ENCODE measurements around the gene CTNNA3. TPM values are rescaled to one million over a fixed set of nuclear protein-coding genes. Genes with fewer than 3 reads are reported as not detected.

CTNNA3 gene
- polyA plus RNA-seq, 1 experiment = 0.26 TPM

DNA sequence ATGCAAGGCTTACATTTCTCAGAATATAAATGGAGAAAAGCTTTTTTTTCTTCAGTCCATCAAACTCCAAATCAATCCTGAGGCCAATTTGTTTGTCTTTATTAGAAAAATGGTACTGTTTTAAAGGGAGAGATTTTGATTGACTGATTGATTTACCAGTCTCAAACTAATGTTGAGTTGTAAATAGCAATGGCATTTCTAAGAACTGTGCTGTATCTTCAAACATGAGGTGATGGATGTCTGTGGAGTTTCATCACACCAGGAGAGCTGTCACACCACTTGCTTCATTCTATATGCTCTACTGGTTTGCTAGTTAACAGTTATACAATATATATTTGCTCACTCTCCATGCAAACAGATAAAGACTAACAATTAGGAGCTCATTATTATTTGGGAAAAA is 809.1 kb downstream of the CTNNA3 start:
- TF ChIP-seq, protein P1, sequence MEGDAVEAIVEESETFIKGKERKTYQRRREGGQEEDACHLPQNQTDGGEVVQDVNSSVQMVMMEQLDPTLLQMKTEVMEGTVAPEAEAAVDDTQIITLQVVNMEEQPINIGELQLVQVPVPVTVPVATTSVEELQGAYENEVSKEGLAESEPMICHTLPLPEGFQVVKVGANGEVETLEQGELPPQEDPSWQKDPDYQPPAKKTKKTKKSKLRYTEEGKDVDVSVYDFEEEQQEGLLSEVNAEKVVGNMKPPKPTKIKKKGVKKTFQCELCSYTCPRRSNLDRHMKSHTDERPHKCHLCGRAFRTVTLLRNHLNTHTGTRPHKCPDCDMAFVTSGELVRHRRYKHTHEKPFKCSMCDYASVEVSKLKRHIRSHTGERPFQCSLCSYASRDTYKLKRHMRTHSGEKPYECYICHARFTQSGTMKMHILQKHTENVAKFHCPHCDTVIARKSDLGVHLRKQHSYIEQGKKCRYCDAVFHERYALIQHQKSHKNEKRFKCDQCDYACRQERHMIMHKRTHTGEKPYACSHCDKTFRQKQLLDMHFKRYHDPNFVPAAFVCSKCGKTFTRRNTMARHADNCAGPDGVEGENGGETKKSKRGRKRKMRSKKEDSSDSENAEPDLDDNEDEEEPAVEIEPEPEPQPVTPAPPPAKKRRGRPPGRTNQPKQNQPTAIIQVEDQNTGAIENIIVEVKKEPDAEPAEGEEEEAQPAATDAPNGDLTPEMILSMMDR (IDR thresholded peaks at IDR 0.05; ENCODE audit: low read depth, low read length) = no peak
- no peak overlapping the region for H3K4me3 ChIP-seq (ENCODE audit: low read depth, low read length)
- H3K27me3 ChIP-seq (ENCODE audit: control insufficient read depth, insufficient read depth, low read length) = no peaks in the 10 kb centered on the region
- DNase-seq (ENCODE audit: low read depth, low spot score) = no peak
- ChIA-PET POLR2A (no interaction called here), CTCF (no interaction called here)
- H3K27ac ChIP-seq (ENCODE audit: low read depth, low read length) = no peak overlapping the region
- H3K9me3 ChIP-seq (ENCODE audit: control insufficient read depth, insufficient read depth, low read length) = no peaks in the 10 kb centered on the region

DNA sequence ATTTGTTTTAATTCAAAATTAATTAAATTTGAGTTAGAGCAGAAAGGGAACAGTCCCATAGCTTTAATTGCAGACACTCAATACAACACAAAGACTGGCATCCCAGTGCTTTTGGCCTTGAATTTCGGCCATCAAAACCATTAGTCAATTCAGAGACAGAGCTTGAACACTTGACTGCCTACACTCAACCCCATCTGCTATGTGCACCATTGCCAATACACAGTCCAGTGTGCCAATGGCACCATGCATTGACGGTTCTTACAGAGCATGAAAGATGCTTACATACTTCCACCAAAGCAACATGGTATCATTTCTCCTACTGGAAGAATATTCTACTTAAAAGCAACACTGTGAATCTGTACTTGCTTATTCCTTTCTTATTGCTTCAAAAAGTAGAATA is 813.7 kb downstream of the CTNNA3 start:
- H3K27ac ChIP-seq (ENCODE audit: low read depth, low read length) = no peak overlapping the region
- no peak for DNase-seq (ENCODE audit: low read depth, low spot score)
- TF ChIP-seq, protein P1 (IDR thresholded peaks at IDR 0.05; ENCODE audit: low read depth, low read length) = no peak
- H3K9me3 ChIP-seq (ENCODE audit: control insufficient read depth, insufficient read depth, low read length) = no peaks in the 10 kb centered on the region
- H3K27me3 ChIP-seq (ENCODE audit: control insufficient read depth, insufficient read depth, low read length) = no peaks in the 10 kb centered on the region
- POLR2A ChIA-PET = no interaction called here
- CTCF ChIA-PET = no interaction called here
- no peak overlapping the region for H3K4me3 ChIP-seq (ENCODE audit: low read depth, low read length)

DNA sequence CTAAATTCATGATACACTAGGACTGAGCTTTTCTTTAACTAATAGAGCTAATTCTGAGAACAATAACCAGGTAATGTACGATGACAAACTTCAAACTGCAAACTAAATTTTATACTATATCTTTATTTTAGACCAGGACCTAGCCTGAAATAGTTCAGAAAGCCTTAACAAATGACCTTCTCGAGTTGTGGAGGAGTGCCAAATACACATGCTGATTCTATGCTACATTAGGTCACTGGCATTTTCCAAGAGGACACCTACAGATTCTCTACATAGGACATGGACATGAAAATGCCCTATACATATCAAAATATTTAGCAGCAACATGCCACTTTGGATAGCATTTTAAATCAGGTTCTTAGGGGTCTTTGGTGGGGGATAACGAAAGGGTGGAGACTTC is 814.2 kb downstream of the CTNNA3 start:
- DNase-seq (ENCODE audit: low read depth, low spot score) = no peak
- Histone ChIP-seq H3K4me3 (ENCODE audit: low read depth, low read length) (no peak overlapping the region), H3K9me3 (ENCODE audit: control insufficient read depth, insufficient read depth, low read length) (no peaks in the 10 kb centered on the region), H3K27ac (ENCODE audit: low read depth, low read length) (no peak overlapping the region), H3K27me3 (ENCODE audit: control insufficient read depth, insufficient read depth, low read length) (peaks cover 3% of the 10 kb centered on the region)
- TF ChIP-seq, protein P1 (IDR thresholded peaks at IDR 0.05; ENCODE audit: low read depth, low read length) = no peak
- CTCF ChIA-PET = interaction anchor here (0.9 kb wide), 1 partner anchor 47 kb away, joined by 5 read pairs; no protein-coding TSS in a partner anchor
- POLR2A ChIA-PET = no interaction called here

DNA sequence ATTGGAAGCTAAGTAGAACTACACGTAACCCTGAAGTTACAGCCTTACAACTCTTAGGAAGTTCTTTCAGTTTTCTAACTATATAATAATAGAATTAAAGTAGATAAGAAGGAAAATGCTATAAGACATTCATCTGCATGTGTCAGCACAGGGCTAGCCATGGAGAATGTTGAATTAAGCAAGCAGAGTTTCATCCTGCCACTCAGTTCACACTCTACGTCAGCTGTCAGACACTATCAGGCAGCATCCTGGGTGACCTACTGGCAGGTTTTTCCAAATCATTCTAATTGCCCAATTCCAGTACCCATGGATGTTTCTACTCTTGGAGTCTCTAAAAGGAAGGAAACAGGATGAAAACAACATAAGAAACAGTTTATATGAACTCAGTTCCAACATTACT is 815.2 kb downstream of the CTNNA3 start:
- DNase-seq (ENCODE audit: low read depth, low spot score) = no peak
- peaks cover 4% of the 10 kb centered on the region for H3K27me3 ChIP-seq (ENCODE audit: control insufficient read depth, insufficient read depth, low read length)
- CTCF ChIA-PET = interaction anchor here (0.9 kb wide), 1 partner anchor 48 kb away, joined by 5 read pairs; no protein-coding TSS in a partner anchor
- H3K9me3 ChIP-seq (ENCODE audit: control insufficient read depth, insufficient read depth, low read length) = no peaks in the 10 kb centered on the region
- TF ChIP-seq, protein P1 (IDR thresholded peaks at IDR 0.05; ENCODE audit: low read depth, low read length) = no peak
- POLR2A ChIA-PET = no interaction called here
- H3K27ac ChIP-seq (ENCODE audit: low read depth, low read length) = no peak overlapping the region
- H3K4me3 ChIP-seq (ENCODE audit: low read depth, low read length) = no peak overlapping the region

DNA sequence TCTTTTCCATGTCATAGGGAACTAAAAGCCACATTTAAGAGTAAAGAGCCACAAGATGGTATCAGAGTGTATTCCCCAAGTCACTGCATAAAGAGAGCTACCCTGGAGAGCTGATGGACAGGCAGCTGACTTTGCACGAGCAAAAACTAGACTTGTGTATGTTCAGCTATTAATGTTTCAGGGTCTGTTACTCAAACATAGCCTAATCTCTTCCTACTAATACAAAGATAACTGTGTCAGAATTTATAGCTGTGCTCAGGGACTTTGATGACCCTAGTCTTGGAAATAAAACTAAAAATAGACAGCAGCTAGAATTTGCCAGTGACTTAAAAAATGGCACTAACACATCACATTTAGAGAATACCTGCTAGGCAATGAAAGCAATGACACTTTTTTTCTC is 815.7 kb downstream of the CTNNA3 start:
- no peak for DNase-seq (ENCODE audit: low read depth, low spot score)
- Histone ChIP-seq H3K27me3 (ENCODE audit: control insufficient read depth, insufficient read depth, low read length) (peaks cover 4% of the 10 kb centered on the region), H3K9me3 (ENCODE audit: control insufficient read depth, insufficient read depth, low read length) (no peaks in the 10 kb centered on the region), H3K27ac (ENCODE audit: low read depth, low read length) (no peak overlapping the region), H3K4me3 (ENCODE audit: low read depth, low read length) (no peak overlapping the region)
- TF ChIP-seq, protein P1 (IDR thresholded peaks at IDR 0.05; ENCODE audit: low read depth, low read length) = no peak
- CTCF ChIA-PET = interaction anchor here (0.6 kb wide), 1 partner anchor 55 kb away, joined by 3 read pairs; no protein-coding TSS in a partner anchor
- POLR2A ChIA-PET = no interaction called here
